C4-2B (cell line): Measurements from ENCODE around the gene TF.

Source experiments
- ZFX ChIP-seq: fragments of 450-650 bp; IDR thresholded peaks from 2 replicates; pipeline ENCODE4 v1.6.1; 2017
- TF ChIP-seq, protein P1 (sequence below): fragments of 450-650 bp; conservative IDR thresholded peaks from 2 replicates; pipeline ENCODE4 v1.5.1; 2017; ENCODE audit warnings: mild to moderate bottlenecking

DNA sequence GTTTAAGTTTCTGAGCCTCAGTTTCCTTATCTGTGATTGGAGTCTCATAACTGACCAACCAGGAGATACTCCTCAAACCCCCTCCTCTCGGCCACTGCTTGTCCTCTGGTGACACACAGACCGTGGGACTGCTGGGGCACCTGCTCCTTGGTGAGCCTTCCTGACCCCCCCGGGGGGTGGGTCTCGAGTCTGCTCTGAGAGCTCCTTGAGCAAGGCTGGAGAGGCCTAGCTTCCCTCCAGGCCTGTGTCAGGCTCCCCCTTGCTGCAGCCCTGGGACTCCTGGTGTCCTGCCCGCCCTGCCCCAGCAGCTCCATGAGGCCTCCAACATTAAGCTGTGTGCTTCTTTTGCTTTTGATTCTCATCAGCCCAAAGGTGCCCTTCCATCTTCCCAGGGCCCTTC lies 87.1 kb downstream of the TF start:
- TF ChIP-seq, protein P1, sequence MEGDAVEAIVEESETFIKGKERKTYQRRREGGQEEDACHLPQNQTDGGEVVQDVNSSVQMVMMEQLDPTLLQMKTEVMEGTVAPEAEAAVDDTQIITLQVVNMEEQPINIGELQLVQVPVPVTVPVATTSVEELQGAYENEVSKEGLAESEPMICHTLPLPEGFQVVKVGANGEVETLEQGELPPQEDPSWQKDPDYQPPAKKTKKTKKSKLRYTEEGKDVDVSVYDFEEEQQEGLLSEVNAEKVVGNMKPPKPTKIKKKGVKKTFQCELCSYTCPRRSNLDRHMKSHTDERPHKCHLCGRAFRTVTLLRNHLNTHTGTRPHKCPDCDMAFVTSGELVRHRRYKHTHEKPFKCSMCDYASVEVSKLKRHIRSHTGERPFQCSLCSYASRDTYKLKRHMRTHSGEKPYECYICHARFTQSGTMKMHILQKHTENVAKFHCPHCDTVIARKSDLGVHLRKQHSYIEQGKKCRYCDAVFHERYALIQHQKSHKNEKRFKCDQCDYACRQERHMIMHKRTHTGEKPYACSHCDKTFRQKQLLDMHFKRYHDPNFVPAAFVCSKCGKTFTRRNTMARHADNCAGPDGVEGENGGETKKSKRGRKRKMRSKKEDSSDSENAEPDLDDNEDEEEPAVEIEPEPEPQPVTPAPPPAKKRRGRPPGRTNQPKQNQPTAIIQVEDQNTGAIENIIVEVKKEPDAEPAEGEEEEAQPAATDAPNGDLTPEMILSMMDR, result no peak
- TF ChIP-seq ZFX, result no peak
